Activated T-helper 17 cell treated with anti-CD3 and anti-CD28 coated beads, Interleukin-2, amount 50 U/mL, for 72 hours (primary cell): ENCODE data around the gene LMO3. TPM values are rescaled to one million over a fixed set of nuclear protein-coding genes. Genes with fewer than 3 reads are reported as not detected.
"Not testable (repeated sequence)": the region's sequence is repeated elsewhere in the genome, so short reads cannot be mapped to it uniquely, and the experiment has no call there.

Experiments used
- ATAC-seq: fragments of 150-1000 bp; cut with Tn5 transposase; replicated peaks from 2 replicates; pipeline ENCODE4 v1.10.0; 2021; ENCODE audit warnings: mild to moderate bottlenecking, moderate library complexity
- H3K27ac Mint-ChIP-seq: one replicate; pipeline ENCODE4 v1.8.0; 2022; ENCODE audit warnings: mixed read lengths
- H3K27me3 Mint-ChIP-seq: one replicate; pipeline ENCODE4 v1.8.0; 2022; ENCODE audit warnings: mixed read lengths
- H3K36me3 Mint-ChIP-seq: one replicate; pipeline ENCODE4 v1.8.0; 2022; ENCODE audit warnings: low read depth, mild to moderate bottlenecking, mixed read lengths
- H3K4me1 Mint-ChIP-seq: one replicate; pipeline ENCODE4 v1.8.0; 2022; ENCODE audit warnings: mixed read lengths
- H3K4me3 Mint-ChIP-seq: one replicate; pipeline ENCODE4 v1.8.0; 2022; ENCODE audit warnings: mild to moderate bottlenecking, mixed read lengths
- H3K9me3 Mint-ChIP-seq: one replicate; pipeline ENCODE4 v1.8.0; 2022; ENCODE audit warnings: mixed read lengths
- total RNA-seq, 2 donors: library from RNA; stranded (reverse); gene quantifications; one replicate each; pipeline ENCODE4 v1.2.3, GENCODE V29; 2022

LMO3 gene
- total RNA-seq, 2 donors from 2014 or later = not detected

DNA sequence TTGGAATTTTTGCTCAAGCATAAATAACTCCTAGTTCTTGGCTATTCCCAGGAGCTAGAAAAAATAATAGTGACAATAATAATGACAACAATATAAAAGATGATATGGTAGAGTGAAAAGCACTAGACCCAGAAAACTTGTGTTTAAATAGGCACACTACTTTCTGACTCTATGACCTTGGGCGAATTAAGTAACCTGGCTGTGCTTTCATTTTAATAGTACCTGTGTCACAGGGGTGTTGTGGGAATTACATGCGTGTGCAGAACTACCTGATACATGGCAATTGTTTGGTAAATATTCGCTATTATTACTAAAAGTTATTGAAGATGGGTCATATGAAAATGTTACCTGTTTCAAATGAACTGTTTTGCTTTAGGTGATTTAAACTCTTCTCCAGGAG, 60.1 kb downstream of the LMO3 start:
- peaks cover 6% of the 10 kb centered on the region for H3K9me3 Mint-ChIP-seq
- H3K4me3 Mint-ChIP-seq = no peak overlapping the region
- no peaks in the 10 kb centered on the region for H3K4me1 Mint-ChIP-seq
- H3K27me3 Mint-ChIP-seq = no peaks in the 10 kb centered on the region
- no peaks in the 10 kb centered on the region for H3K36me3 Mint-ChIP-seq
- H3K27ac Mint-ChIP-seq = no peak overlapping the region
- ATAC-seq = no peak

DNA sequence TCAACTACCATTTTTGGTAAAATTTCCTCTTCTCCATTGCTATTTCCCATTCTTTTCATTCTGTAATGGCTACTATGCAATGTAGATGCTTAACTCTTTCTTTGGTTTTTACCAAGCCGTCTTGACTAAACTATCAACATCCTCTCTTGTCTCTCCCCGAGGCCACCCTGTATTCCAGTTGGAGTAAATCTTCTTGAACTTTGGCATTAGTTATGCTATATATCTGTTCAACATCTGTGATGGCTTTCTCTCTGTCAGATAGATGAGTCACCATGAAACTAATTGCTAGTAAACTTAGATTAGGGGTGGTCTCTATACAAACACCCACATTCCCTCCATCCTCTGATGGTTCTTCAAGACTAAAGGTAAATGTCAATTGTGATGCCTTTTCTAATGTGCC, 63.4 kb downstream of the LMO3 start:
- no peak overlapping the region for H3K4me3 Mint-ChIP-seq
- no peak overlapping the region for H3K27ac Mint-ChIP-seq
- H3K27me3 Mint-ChIP-seq = no peaks in the 10 kb centered on the region
- H3K36me3 Mint-ChIP-seq = no peaks in the 10 kb centered on the region
- no peaks in the 10 kb centered on the region for H3K4me1 Mint-ChIP-seq
- peaks cover 11% of the 10 kb centered on the region for H3K9me3 Mint-ChIP-seq
- no peak for ATAC-seq

DNA sequence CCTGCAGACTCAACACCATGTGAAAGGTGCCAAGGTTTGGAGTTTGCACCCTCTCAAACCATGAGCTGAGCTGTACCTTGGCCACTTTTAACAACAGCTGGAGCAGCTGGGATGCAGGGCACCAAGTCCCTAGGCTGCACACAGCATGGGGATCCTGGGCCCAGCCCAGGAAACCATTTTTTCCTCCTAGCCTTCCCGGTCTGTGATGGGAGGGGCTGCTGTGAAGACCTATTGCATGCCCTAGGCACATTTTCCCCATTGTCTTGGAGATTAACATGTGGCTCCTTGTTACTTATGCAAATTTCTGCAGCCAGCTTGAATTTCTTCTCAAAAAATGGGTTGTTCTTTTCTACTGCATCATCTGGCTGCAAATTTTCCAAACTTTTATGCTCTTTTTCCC, 68.3 kb downstream of the LMO3 start:
- not testable (repeated sequence) for H3K4me3 Mint-ChIP-seq, H3K27ac Mint-ChIP-seq, H3K36me3 Mint-ChIP-seq, H3K27me3 Mint-ChIP-seq, H3K4me1 Mint-ChIP-seq, ATAC-seq
- H3K9me3 Mint-ChIP-seq = peaks cover 12% of the 10 kb centered on the region

DNA sequence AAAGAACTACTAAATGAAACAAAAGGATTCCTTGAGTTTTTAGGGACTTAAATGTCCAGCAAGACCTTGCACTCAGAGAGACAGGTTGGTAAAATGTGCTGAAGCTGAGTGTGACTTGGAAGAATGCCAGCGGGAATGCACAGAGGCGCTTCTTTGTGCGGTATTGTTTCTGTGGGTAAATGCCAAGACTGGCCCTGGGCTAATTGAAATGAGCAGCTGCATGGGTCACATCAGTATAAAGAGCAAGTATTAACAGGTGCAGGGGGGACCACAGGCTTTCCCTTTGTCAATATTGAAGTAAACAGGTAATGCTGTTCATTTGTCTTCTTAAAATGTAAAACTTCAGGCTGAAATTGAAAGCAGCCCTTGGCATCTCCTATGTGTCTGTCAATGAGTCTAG, 74.3 kb downstream of the LMO3 start:
- Mint-ChIP-seq H3K36me3 (no peaks in the 10 kb centered on the region), H3K9me3 (peaks cover 7% of the 10 kb centered on the region), H3K27me3 (no peaks in the 10 kb centered on the region), H3K4me3 (no peak overlapping the region), H3K4me1 (no peaks in the 10 kb centered on the region), H3K27ac (no peak overlapping the region)
- ATAC-seq = no peak

DNA sequence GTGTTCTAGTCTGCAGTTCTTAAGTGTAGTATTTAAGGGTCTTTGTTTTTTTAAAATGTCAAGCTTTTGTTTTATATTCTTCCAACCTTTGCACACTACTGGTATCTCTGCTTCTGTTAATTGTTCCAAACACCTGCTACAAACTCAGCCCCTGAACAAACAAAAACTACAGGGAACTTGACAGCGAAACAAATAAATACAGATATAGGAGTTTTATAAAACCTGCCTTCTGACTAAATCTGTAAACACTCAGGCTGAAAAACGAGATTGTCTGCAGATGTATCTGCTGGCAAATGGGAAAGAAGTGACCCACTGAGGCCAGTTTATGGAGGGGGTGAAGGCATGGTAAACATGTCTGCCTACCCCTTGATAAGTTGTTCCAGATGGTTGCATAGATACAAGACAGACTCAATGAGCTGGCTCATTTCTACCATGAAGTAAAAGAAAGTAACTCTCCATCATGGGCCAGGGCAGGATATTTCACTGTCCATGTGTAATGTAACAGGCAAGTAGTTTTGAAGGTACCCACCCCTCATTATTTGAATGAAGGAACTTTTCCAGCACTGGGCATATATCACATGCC, 75.6 kb downstream of the LMO3 start:
- ATAC-seq = no peak
- Mint-ChIP-seq H3K27ac (no peak overlapping the region), H3K9me3 (peaks cover 4% of the 10 kb centered on the region), H3K4me1 (no peaks in the 10 kb centered on the region), H3K27me3 (no peaks in the 10 kb centered on the region), H3K36me3 (no peaks in the 10 kb centered on the region), H3K4me3 (no peak overlapping the region)

DNA sequence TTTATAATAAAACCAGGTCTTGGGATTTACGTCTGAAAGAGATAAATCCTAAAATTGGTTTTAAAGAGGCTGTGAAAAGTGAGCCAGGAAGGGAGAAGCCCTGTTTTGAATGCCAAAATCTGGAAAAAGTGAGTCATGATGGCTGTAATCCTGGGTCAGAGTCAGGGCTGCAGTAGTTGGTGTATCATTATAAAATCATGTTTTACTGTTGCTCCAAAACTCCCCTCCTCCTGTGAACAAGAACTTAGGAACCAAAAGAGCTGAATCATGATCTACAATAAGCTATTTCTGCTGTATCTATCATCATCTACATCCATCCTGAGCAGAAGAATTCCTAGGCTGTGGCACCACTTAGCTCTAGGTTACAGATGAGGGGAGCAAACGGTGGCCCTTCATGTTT, 79.3 kb downstream of the LMO3 start:
- Mint-ChIP-seq H3K4me1 (no peaks in the 10 kb centered on the region), H3K27me3 (no peaks in the 10 kb centered on the region), H3K4me3 (no peak overlapping the region), H3K9me3 (peaks cover 3% of the 10 kb centered on the region), H3K36me3 (no peaks in the 10 kb centered on the region), H3K27ac (no peak overlapping the region)
- ATAC-seq = no peak

DNA sequence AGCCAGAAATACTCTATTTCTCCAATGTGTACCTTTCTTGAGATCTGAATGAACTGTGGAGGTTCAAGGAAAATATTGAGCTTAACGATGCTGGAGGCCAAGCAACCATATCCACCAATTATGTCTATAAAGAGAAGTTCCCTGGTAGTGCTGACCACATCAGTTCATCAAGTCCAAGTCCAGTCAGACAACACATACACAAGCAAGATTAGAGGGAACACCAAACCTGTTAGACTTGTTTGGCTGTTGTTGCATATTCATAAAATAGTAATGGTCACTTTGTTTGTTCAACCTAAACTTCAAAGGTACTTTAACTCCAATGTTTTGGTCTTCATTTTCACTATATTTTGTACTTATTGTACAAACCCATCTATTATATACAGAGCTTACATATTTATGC, 81.6 kb downstream of the LMO3 start:
- H3K36me3 Mint-ChIP-seq = no peaks in the 10 kb centered on the region
- no peak for ATAC-seq

DNA sequence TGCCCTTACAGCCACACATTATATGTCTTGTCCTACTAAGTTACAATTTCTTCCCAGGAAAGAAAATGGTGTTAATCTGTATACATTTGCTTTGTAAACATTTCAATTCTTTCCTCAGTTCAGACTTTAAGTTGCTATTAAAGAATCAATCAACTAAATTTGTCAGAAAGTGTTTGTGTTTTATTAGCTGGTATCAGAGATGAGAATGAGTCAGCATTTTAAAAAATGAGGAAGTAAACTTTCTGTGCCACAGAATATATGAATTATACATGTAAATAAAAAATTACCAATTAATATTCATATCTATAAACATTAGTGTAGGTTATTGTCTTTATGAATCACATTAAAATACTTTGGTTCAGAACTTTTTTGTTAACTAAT, 82.0 kb downstream of the LMO3 start:
- no peak overlapping the region for H3K27ac Mint-ChIP-seq
- no peak overlapping the region for H3K4me3 Mint-ChIP-seq
- no peaks in the 10 kb centered on the region for H3K27me3 Mint-ChIP-seq
- no peaks in the 10 kb centered on the region for H3K4me1 Mint-ChIP-seq
- peaks cover 7% of the 10 kb centered on the region for H3K9me3 Mint-ChIP-seq
- ATAC-seq = no peak
- no peaks in the 10 kb centered on the region for H3K36me3 Mint-ChIP-seq

More for the DNA sequence above, 81.6 kb downstream of the LMO3 start:
- H3K4me1 Mint-ChIP-seq = no peaks in the 10 kb centered on the region
- no peak overlapping the region for H3K4me3 Mint-ChIP-seq
- no peak overlapping the region for H3K27ac Mint-ChIP-seq
- peaks cover 7% of the 10 kb centered on the region for H3K9me3 Mint-ChIP-seq
- H3K27me3 Mint-ChIP-seq = no peaks in the 10 kb centered on the region

DNA sequence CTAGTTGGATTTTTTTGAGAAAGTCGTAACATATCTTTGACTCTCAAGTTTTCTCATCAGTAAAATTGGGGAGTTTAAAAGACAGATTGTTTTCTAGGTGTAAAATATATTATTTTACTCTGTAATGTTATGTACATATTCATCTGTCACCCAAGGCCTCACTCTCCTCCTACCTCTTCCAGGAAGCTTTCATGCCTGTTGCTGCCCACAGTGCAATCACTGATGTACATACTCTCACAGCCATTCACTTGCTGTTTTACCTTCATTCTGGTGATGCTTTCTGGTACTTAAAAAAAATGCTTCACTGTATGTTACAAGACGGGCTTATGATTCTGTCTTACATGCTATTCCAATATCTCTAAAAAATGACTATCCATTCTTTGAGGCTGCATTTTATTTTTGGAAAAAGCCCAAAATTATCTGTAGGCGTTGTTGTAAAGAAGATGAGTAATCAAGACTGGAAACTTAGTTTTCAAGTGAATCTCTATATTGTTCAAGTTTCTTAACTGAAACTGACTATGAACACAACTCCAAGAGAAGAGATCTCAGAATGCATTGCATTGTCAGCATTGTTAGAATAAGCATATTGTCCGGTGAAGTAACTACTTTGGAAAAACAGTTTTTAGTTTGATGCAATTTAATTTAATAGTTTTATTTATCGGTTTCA, 82.5 kb downstream of the LMO3 start:
- peaks cover 7% of the 10 kb centered on the region for H3K9me3 Mint-ChIP-seq
- no peaks in the 10 kb centered on the region for H3K27me3 Mint-ChIP-seq

DNA sequence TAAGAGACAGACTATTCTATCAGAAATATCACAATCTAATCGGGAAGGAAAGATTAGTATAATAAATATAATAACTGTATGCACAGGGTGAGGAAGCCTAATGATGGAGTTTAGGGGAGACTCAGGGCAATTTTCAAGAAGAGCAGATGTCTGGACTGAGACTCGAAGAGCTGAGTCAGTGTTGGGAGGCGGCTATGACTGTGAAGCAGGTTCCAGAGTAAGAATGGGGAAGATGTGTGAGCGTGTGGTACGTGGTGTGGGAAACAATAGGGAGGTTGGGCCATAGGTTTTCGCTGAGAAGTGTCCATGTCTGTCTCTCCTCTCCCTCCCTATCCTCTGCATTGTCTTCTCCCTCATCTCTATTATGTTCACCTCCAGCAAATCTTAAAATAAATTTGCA, 85.6 kb downstream of the LMO3 start:
- Mint-ChIP-seq H3K9me3 (peaks cover 7% of the 10 kb centered on the region), H3K27ac (no peak overlapping the region), H3K4me3 (no peak overlapping the region), H3K4me1 (no peaks in the 10 kb centered on the region), H3K36me3 (no peaks in the 10 kb centered on the region), H3K27me3 (no peaks in the 10 kb centered on the region)
- ATAC-seq = no peak

More for the DNA sequence above, 82.5 kb downstream of the LMO3 start:
- no peaks in the 10 kb centered on the region for H3K4me1 Mint-ChIP-seq
- no peak for ATAC-seq
- H3K27ac Mint-ChIP-seq = no peak overlapping the region
- no peaks in the 10 kb centered on the region for H3K36me3 Mint-ChIP-seq
- no peak overlapping the region for H3K4me3 Mint-ChIP-seq

DNA sequence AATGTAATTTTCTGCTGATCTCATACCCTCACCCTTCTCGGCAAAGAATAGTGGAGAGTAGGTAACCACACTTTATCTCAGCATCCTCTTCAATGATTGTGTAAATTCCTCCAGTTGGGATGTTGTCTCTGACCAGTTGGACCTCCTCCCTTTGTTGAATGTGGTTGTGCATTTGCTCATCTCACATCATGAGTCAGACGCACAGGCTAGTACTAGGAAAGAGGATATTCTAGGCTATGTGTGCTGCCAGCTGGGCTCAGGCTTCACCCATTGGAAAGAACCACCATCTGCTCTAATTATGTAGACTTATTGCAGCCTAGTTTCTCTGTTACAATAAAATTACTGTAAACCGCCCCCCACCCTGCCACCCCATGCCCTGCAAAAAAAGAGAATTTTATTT, 90.3 kb downstream of the LMO3 start:
- peaks cover 10% of the 10 kb centered on the region for H3K9me3 Mint-ChIP-seq
- no peak for ATAC-seq
- no peaks in the 10 kb centered on the region for H3K4me1 Mint-ChIP-seq
- H3K27ac Mint-ChIP-seq = no peak overlapping the region
- no peaks in the 10 kb centered on the region for H3K27me3 Mint-ChIP-seq
- no peak overlapping the region for H3K4me3 Mint-ChIP-seq
- H3K36me3 Mint-ChIP-seq = no peaks in the 10 kb centered on the region

DNA sequence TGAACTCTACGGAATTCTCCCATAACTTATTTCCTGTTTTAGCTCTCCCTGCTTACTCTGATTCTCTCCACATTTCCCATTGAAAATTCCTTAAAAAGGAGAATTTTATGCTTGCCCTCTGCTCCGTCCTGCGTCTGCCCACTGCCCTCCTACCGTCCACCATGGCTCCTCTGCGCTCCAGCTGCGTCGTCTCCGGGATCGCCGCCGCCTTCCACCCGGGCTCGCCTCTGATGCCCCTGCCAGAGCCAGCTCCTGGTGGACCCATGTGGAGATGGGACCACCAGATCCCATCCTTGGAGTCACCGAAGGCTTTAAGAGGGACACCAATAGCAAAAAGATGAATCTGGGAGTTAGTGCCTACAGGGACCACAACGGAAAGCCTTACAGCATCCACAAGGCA, 92.7 kb downstream of the LMO3 start:
- H3K4me3 Mint-ChIP-seq = no peak overlapping the region
- ATAC-seq = no peak
- H3K27ac Mint-ChIP-seq = no peak overlapping the region

DNA sequence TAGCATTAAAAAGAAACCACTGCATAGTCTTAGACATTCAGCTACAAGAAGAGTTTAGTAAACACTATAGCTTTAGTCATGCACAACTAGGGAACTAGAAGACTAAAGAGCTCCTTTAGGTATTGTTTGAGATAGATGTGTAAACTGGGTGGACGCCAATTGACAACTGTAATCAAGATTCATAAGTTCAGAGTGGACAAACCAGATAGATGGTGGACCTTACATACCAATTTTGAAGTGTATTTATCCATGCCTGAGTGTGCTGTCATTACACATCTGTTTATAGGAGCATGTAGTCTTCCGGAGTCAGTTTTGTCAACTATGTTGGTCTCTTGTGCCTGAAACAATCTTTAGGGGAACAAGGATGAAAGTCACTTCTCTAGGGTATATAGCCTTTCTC, 96.6 kb downstream of the LMO3 start:
- ATAC-seq = no peak
- H3K27ac Mint-ChIP-seq = no peak overlapping the region

More for the DNA sequence above, 92.7 kb downstream of the LMO3 start:
- peaks cover 6% of the 10 kb centered on the region for H3K9me3 Mint-ChIP-seq
- no peaks in the 10 kb centered on the region for H3K36me3 Mint-ChIP-seq
- H3K4me1 Mint-ChIP-seq = no peaks in the 10 kb centered on the region
- H3K27me3 Mint-ChIP-seq = no peaks in the 10 kb centered on the region

DNA sequence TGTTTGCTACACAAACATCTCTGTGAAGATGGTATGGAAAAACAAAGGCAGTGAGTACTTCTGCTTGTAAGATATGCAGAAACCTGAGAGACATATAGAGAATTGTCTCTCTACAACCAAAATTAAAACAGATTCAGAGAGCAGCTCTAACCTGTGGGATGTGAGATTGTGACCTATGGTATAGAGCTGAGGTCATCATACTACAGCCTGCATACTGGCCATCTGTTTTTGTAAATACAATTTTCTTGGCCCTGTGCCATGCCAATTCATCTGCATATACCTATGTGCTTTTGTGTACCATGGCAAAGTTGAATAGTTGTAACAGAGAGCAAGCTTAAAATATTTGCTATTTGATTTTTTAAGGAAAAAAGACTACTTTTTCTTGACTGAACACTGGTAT, 99.6 kb downstream of the LMO3 start:
- H3K9me3 Mint-ChIP-seq = no peaks in the 10 kb centered on the region
- H3K27ac Mint-ChIP-seq = no peak overlapping the region
- ATAC-seq = no peak
- no peak overlapping the region for H3K4me3 Mint-ChIP-seq
- no peaks in the 10 kb centered on the region for H3K36me3 Mint-ChIP-seq
- no peaks in the 10 kb centered on the region for H3K27me3 Mint-ChIP-seq
- H3K4me1 Mint-ChIP-seq = no peaks in the 10 kb centered on the region

More for the DNA sequence above, 96.6 kb downstream of the LMO3 start:
- Mint-ChIP-seq H3K36me3 (no peaks in the 10 kb centered on the region), H3K4me3 (no peak overlapping the region), H3K4me1 (no peaks in the 10 kb centered on the region), H3K27me3 (no peaks in the 10 kb centered on the region), H3K9me3 (peaks cover 6% of the 10 kb centered on the region)

DNA sequence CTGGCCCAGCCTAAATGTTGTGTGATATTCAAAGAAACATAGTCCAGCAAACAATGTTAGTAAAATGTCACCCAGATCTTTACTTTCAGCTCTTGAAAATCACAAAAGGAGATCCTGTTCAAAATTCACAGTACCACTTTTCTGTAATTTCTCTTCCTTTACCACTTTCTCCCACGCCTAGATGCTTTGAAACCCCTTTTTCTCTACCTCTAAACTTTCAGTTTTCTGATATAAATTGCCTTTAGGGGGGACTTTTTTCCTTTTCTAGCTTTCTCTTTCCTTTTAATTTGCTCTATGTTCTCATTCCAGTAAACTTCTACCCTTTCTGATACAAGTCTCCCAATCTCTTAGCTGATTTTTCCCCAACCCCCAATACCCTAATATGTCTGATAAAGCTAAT, 101.8 kb downstream of the LMO3 start:
- no peak overlapping the region for H3K27ac Mint-ChIP-seq
- no peak overlapping the region for H3K4me3 Mint-ChIP-seq
- ATAC-seq = no peak

DNA sequence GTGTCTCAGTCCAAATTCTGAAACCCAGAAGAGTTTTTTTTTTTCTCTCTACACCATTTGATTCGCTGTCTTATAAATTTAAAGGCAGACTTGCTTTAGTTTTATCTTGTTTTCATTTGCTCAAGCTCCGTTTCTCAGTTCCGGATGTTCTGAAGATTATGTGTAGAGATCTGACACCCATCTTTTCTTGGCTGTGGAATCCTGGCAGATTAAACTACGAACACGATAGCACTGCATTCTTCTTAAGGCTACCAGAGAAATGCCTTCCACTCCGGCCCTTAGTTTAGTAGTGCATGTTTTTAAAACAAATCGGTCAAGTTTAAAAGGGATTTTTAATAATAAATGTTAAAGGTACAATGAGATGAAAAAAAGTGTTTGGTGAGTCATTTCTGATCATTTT, 106.4 kb downstream of the LMO3 start:
- no peaks in the 10 kb centered on the region for H3K36me3 Mint-ChIP-seq
- no peak overlapping the region for H3K27ac Mint-ChIP-seq
- no peak for ATAC-seq
- no peak overlapping the region for H3K4me3 Mint-ChIP-seq
- no peaks in the 10 kb centered on the region for H3K4me1 Mint-ChIP-seq
- H3K9me3 Mint-ChIP-seq = no peaks in the 10 kb centered on the region
- no peaks in the 10 kb centered on the region for H3K27me3 Mint-ChIP-seq

More for the DNA sequence above, 101.8 kb downstream of the LMO3 start:
- H3K27me3 Mint-ChIP-seq = no peaks in the 10 kb centered on the region
- H3K36me3 Mint-ChIP-seq = no peaks in the 10 kb centered on the region
- H3K4me1 Mint-ChIP-seq = no peaks in the 10 kb centered on the region
- H3K9me3 Mint-ChIP-seq = no peaks in the 10 kb centered on the region
